Effector CD4-positive, alpha-beta T cell (primary cell): ENCODE data around the gene SSR1.
A peak's percentile ranks its signal among the peaks of the same experiment; 100 is the strongest.
"Not testable (repeated sequence)": the region's sequence is repeated elsewhere in the genome, so short reads cannot be mapped to it uniquely, and the experiment has no call there.

Experiments used
- DNase-seq: peaks from one replicate; pipeline ENCODE4 v3.0.0-alpha.2; 2020
- total RNA-seq: gene quantifications from one replicate; lab custom pipeline; 2026; lab: John Stamatoyannopoulos, UW

Gene SSR1
- 91.9 reads per million, percentile 81 among the genes with 10 or more reads in this experiment for total RNA-seq

GRCh38 chr6:7312616-7313504 lies at the start of gene SSR1:
Gene SSR1, minus strand, starts transcription at chr6:7313199. Its CDS starts 79 bp downstream, at chr6:7313120.
- DNase-seq, result peak; percentile 86

GRCh38 chr6:7351916-7352315 lies 38.9 kb upstream of the SSR1 start:
- DNase-seq, result not testable (repeated sequence)

GRCh38 chr6:7350591-7350990 lies 37.6 kb upstream of the SSR1 start:
- not testable (repeated sequence) for DNase-seq

GRCh38 chr6:7347551-7347997 lies 34.6 kb upstream of the SSR1 start:
- DNase-seq, result not testable (repeated sequence)

GRCh38 chr6:7344773-7345450 lies 31.9 kb upstream of the SSR1 start:
- DNase-seq, result not testable (repeated sequence)

GRCh38 chr6:7343546-7344475 lies 30.8 kb upstream of the SSR1 start:
- no peak for DNase-seq

GRCh38 chr6:7341989-7342742 lies 29.2 kb upstream of the SSR1 start:
- no peak for DNase-seq

GRCh38 chr6:7341271-7341670 lies 28.3 kb upstream of the SSR1 start:
- no peak for DNase-seq

GRCh38 chr6:7339007-7339732 lies 26.2 kb upstream of the SSR1 start:
- DNase-seq, result not testable (repeated sequence)

- DNase-seq, result no peak
Measured at GRCh38 chr6:7338031-7338430, 25.0 kb upstream of the SSR1 start.

- DNase-seq, result no peak
Measured at GRCh38 chr6:7335519-7335918, 22.5 kb upstream of the SSR1 start.

GRCh38 chr6:7334685-7335084 lies 21.7 kb upstream of the SSR1 start:
- DNase-seq, result no peak

GRCh38 chr6:7332090-7332745 lies 19.2 kb upstream of the SSR1 start:
- no peak for DNase-seq

GRCh38 chr6:7331452-7331851 lies 18.5 kb upstream of the SSR1 start:
- no peak for DNase-seq

- DNase-seq, result no peak
Measured at GRCh38 chr6:7328243-7328642, 15.2 kb upstream of the SSR1 start.

- no peak for DNase-seq
Measured at GRCh38 chr6:7325750-7326149, 12.8 kb upstream of the SSR1 start.

- DNase-seq, result no peak
Measured at GRCh38 chr6:7324520-7324919, 11.5 kb upstream of the SSR1 start.

GRCh38 chr6:7323074-7323473 lies 10.1 kb upstream of the SSR1 start:
- DNase-seq, result no peak

GRCh38 chr6:7321866-7322265 lies 8.9 kb upstream of the SSR1 start:
- DNase-seq, result not testable (repeated sequence)

- DNase-seq, result not testable (repeated sequence)
Measured at GRCh38 chr6:7319406-7319805, 6.4 kb upstream of the SSR1 start.

- no peak for DNase-seq
Measured at GRCh38 chr6:7317538-7317937, 4.5 kb upstream of the SSR1 start.
